Thoracic aorta (tissue), 2 donors: ENCODE measurements around the gene OSGIN1. TPM values are rescaled to one million over a fixed set of nuclear protein-coding genes. Genes with fewer than 3 reads are reported as not detected.
A peak's percentile ranks its signal among the peaks of the same experiment; 100 is the strongest.

Experiments
- ATAC-seq: fragments of 150-250 bp; one replicate; pipeline ENCODE4 v1.8.0; 2017; ENCODE audit warnings: low read depth; ENCODE audit not compliant: insufficient number of reproducible peaks, low FRiP score
- DNase-seq: peaks from one replicate; pipeline ENCODE4 v3.0.0-alpha.2; 2020; ENCODE audit warnings: low spot score
- H3K27ac ChIP-seq, 2 donors: fragments of 200-600 bp; sonication (generic); 1 replicate in 1 of 2; 2 replicates in 1 of 2; pipeline ENCODE4 v1.5.1; 2016; ENCODE audit warnings: mild to moderate bottlenecking in 2 of 2, moderate library complexity in 2 of 2
- H3K27me3 ChIP-seq: fragments of 200-600 bp; sonication (generic); replicated peaks from 2 replicates; pipeline ENCODE4 v1.6.0; 2016; ENCODE audit warnings: mild to moderate bottlenecking; ENCODE audit not compliant: insufficient read depth
- H3K36me3 ChIP-seq: fragments of 200-600 bp; sonication (generic); one replicate; pipeline ENCODE4 v1.5.1; 2016
- H3K4me1 ChIP-seq, 2 donors: fragments of 200-600 bp; sonication (generic); 1 replicate in 1 of 2; 2 replicates in 1 of 2; pipeline versions ENCODE4 v1.5.1 to v1.6.0; 2016; ENCODE audit warnings: low read depth in 2 of 2, mild to moderate bottlenecking in 1 of 2; ENCODE audit not compliant: control insufficient read depth in 1 of 2
- H3K4me3 ChIP-seq: fragments of 200-600 bp; sonication (generic); 2 replicates; pipeline ENCODE4 v1.5.1; 2016; ENCODE audit warnings: mild to moderate bottlenecking
- H3K9me3 ChIP-seq: fragments of 200-600 bp; sonication (generic); 2 replicates; pipeline ENCODE4 v1.5.1; 2016
- total RNA-seq, 2 donors: library from RNA; depleted of rRNA; stranded (reverse); fragments of >200 nt; gene quantifications; one replicate each; pipeline versions ENCODE4 v1.1.0 to v1.2.3, GENCODE V29; 2016
- TF ChIP-seq, protein P1 (sequence below): fragments of 200-600 bp; sonication (generic); IDR thresholded peaks from one replicate; pipeline ENCODE4 v1.5.1; 2019; ENCODE audit warnings: antibody characterized with exemption

The OSGIN1 gene, protein sequence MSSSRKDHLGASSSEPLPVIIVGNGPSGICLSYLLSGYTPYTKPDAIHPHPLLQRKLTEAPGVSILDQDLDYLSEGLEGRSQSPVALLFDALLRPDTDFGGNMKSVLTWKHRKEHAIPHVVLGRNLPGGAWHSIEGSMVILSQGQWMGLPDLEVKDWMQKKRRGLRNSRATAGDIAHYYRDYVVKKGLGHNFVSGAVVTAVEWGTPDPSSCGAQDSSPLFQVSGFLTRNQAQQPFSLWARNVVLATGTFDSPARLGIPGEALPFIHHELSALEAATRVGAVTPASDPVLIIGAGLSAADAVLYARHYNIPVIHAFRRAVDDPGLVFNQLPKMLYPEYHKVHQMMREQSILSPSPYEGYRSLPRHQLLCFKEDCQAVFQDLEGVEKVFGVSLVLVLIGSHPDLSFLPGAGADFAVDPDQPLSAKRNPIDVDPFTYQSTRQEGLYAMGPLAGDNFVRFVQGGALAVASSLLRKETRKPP
- 10 to 100 TPM in 1 of 2 donors, 1 to 10 TPM in 1; 3.7 to 16.2 TPM for total RNA-seq

DNA sequence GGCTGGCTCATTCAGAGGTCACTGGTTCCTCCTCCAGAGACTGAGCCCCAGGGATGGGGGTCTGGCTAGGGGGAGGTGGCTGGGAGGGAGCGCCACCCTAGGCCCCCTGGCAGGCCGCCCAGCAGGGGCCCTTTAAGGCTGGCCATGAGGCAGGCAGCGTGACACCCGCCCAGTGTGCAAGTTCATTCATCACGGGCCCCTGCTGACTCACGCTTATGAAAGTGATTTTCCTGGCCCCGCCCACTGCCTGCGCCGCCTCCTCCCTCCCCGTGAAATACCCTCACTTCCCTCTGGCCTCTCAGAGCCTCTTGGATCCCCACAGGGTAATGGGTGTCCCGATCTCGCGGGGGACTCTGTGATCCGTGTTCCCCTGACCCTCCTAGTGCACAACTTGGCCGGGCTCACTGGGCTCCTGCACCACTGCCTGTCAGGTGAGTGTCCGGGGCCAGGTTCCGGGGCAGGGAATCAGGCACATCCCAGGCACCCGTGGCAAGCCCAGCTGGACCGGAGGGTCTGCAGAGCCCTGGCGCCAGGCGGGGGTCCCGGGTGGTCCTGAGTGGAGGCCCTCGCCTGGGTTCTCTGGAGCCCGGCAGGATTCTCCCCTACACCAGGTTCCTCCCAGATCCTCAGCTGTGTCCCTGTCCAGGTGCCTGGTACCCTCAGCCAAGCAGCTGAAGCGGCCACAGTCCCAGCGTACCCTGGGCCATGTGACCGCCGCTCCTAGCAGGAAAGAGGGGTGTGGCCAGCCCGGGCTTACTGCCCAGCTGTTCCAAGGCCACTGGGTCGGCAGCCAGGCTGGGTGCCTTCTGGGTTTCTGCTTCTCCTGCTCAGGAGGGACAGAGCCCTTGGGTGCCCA, at the start of gene OSGIN1:
TSS of gene OSGIN1 (plus strand) at position 301 of the 856 bp plus-strand sequence. CDS start 4,432 bp downstream, outside the sequence.
- peaks cover 1% of the 10 kb centered on the region for H3K36me3 ChIP-seq
- H3K9me3 ChIP-seq, result no peaks in the 10 kb centered on the region
- peak; percentile 92 for DNase-seq
- TF ChIP-seq, protein P1, sequence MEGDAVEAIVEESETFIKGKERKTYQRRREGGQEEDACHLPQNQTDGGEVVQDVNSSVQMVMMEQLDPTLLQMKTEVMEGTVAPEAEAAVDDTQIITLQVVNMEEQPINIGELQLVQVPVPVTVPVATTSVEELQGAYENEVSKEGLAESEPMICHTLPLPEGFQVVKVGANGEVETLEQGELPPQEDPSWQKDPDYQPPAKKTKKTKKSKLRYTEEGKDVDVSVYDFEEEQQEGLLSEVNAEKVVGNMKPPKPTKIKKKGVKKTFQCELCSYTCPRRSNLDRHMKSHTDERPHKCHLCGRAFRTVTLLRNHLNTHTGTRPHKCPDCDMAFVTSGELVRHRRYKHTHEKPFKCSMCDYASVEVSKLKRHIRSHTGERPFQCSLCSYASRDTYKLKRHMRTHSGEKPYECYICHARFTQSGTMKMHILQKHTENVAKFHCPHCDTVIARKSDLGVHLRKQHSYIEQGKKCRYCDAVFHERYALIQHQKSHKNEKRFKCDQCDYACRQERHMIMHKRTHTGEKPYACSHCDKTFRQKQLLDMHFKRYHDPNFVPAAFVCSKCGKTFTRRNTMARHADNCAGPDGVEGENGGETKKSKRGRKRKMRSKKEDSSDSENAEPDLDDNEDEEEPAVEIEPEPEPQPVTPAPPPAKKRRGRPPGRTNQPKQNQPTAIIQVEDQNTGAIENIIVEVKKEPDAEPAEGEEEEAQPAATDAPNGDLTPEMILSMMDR, result no peak
- no peaks in the 10 kb centered on the region for H3K27me3 ChIP-seq
- H3K27ac ChIP-seq, result peak within 1 kb of the TSS; percentile 91 to 94
- H3K4me1 ChIP-seq, result peaks cover 14 to 36% of the 10 kb centered on the region in 2 donors
- peak within 1 kb of the TSS; percentile 83 for H3K4me3 ChIP-seq
- ATAC-seq, result peak; percentile 97

DNA sequence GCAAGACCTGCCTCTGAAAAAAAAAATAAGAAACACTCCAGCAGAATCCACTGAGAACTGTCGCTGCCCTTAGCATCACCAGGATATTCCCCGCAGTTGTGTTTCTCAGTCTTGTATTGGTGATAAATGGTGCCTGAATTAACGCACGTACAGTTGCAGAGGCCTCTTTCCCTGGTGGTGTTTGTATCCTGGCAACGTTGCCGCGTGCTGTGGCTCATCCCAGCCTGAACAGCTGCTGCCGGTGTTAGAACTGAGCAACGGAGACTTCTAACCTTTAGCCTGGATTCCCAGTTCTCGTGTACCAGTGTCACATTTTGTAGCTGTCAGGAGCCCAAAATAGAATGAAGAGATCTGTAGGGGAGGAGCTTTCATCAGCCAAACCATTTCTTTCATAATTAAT, 49.3 kb upstream of the OSGIN1 start:
- TF ChIP-seq, protein P1, result no peak
- Histone ChIP-seq H3K27me3 (no peaks in the 10 kb centered on the region), H3K4me1 (peaks cover 13 to 34% of the 10 kb centered on the region in 2 donors), H3K36me3 (peaks cover 10% of the 10 kb centered on the region), H3K4me3 (no peak overlapping the region), H3K9me3 (no peaks in the 10 kb centered on the region), H3K27ac (no peak overlapping the region)
- ATAC-seq (no peak), DNase-seq (no peak)

DNA sequence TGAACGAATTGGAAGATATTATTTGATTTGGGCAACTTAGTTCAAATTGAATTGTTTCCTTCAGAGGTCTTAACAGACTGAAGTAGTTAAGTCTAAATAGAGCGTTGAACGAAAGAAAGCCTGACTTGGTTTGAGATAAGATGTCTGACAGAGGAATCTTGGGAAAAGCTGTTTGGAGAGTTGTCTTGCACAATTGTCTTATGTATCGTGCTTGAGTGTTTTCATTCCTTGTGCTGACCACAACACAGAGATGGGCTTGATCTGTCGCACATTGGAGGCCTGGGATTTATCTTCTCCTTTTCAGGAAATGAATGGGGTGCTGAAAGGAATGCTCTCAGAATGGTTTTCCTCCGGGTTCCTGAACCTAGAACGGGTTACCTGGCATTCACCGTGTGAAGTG, 46.4 kb upstream of the OSGIN1 start:
- Histone ChIP-seq H3K27me3 (no peaks in the 10 kb centered on the region), H3K36me3 (peaks cover 23% of the 10 kb centered on the region), H3K27ac (no peak overlapping the region), H3K9me3 (no peaks in the 10 kb centered on the region), H3K4me1 (peaks cover under 1 to 13% of the 10 kb centered on the region in 2 donors), H3K4me3 (no peak overlapping the region)
- ATAC-seq, result no peak
- DNase-seq, result no peak
- TF ChIP-seq, protein P1, result no peak

DNA sequence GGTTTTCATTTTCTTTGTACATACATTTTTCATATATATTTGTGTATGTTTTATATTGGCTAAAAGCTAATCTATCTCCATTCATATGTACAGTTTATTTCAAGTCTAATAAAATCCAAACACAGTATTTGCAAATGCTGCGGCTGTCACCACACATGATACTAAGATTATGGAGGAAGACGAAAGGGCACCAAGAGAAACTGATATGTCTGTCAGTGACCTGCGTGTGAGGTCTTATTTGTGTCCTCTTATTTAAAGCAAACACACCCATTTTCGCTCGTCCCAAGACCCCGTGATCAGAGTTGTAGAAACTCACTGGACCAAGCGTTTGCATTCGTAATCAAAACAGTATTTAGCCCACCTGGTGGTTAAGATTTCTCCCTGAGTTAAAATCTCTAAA, 45.9 kb upstream of the OSGIN1 start:
- ATAC-seq (no peak), DNase-seq (no peak)
- Histone ChIP-seq H3K4me3 (no peak overlapping the region), H3K9me3 (no peaks in the 10 kb centered on the region), H3K27me3 (no peaks in the 10 kb centered on the region), H3K36me3 (peaks cover 27% of the 10 kb centered on the region), H3K27ac (no peak overlapping the region), H3K4me1 (peaks cover 0 to 12% of the 10 kb centered on the region in 2 donors)
- TF ChIP-seq, protein P1, result no peak
